GM23338 (cell line): ENCODE data around the gene TBC1D32. TPM values are rescaled to one million over a fixed set of nuclear protein-coding genes. Genes with fewer than 3 reads are reported as not detected.

ENCODE experiments used
- ATAC-seq: fragments of 200-7000 bp; cut with Tn5 transposase; 3 replicates; pipeline ENCODE4 v1.9.1; 2020
- DNase-seq: peaks from one replicate; pipeline ENCODE4 v3.0.0-alpha.2; 2015; ENCODE audit warnings: low spot score
- H2AFZ ChIP-seq: fragments of 200-600 bp; sonication (generic); 2 replicates; pipeline ENCODE4 v1.8.0; 2016; ENCODE audit warnings: antibody characterized with exemption, mild to moderate bottlenecking, moderate library complexity
- H3F3A ChIP-seq: fragments of 200-600 bp; sonication (generic); replicated peaks from 2 replicates; pipeline ENCODE4 v1.8.0; 2017; ENCODE audit warnings: antibody characterized with exemption, mixed run types, low read depth
- H3K27ac ChIP-seq: fragments of 200-600 bp; sonication (generic); 2 replicates; pipeline ENCODE4 v1.6.1; 2016; ENCODE audit warnings: low read depth
- H3K27me3 ChIP-seq: fragments of 200-600 bp; sonication (generic); 2 replicates; pipeline ENCODE4 v1.8.0; 2016; ENCODE audit warnings: mild to moderate bottlenecking, mixed run types, moderate library complexity; ENCODE audit not compliant: insufficient read depth
- H3K36me3 ChIP-seq: fragments of 200-600 bp; sonication (generic); 2 replicates; pipeline ENCODE4 v1.8.0; 2016; ENCODE audit warnings: mild to moderate bottlenecking; ENCODE audit not compliant: insufficient read depth
- H3K4me1 ChIP-seq: fragments of 200-600 bp; sonication (generic); 2 replicates; pipeline ENCODE4 v1.8.0; 2016; ENCODE audit warnings: mild to moderate bottlenecking, moderate library complexity; ENCODE audit not compliant: insufficient read depth
- H3K4me2 ChIP-seq: fragments of 200-600 bp; sonication (generic); 2 replicates; pipeline ENCODE4 v1.7.1; 2017; ENCODE audit warnings: mixed run types
- H3K4me3 ChIP-seq: fragments of 200-600 bp; sonication (generic); 2 replicates; pipeline ENCODE4 v1.6.1; 2016; ENCODE audit warnings: mixed run types
- H3K79me2 ChIP-seq: fragments of 200-600 bp; sonication (generic); replicated peaks from 2 replicates; pipeline ENCODE4 v1.8.0; 2017; ENCODE audit warnings: mild to moderate bottlenecking; ENCODE audit not compliant: insufficient read depth
- H3K9me2 ChIP-seq: fragments of 200-600 bp; sonication (generic); 2 replicates; pipeline ENCODE4 v1.8.0; 2017; ENCODE audit not compliant: insufficient read depth
- H4K20me1 ChIP-seq: fragments of 200-600 bp; sonication (generic); replicated peaks from 2 replicates; pipeline ENCODE4 v1.8.0; 2017; ENCODE audit warnings: mild to moderate bottlenecking; ENCODE audit not compliant: insufficient read depth
- H3K27ac Mint-ChIP-seq: 2 replicates; pipeline ENCODE4 v1.8.0; 2020; ENCODE audit warnings: inconsistent platforms, mild to moderate bottlenecking, moderate library complexity, mixed read lengths
- H3K27me3 Mint-ChIP-seq: 3 replicates; pipeline ENCODE4 v1.8.0; 2022; ENCODE audit warnings: low read depth, mild to moderate bottlenecking, moderate library complexity, mixed read lengths, inconsistent platforms; ENCODE audit not compliant: insufficient read depth, poor library complexity
- H3K36me3 Mint-ChIP-seq: 3 replicates; pipeline ENCODE4 v1.8.0; 2021; ENCODE audit warnings: low read depth, mild to moderate bottlenecking, inconsistent platforms, moderate library complexity, mixed read lengths
- H3K4me1 Mint-ChIP-seq: 3 replicates; pipeline ENCODE4 v1.8.0; 2020; ENCODE audit warnings: mild to moderate bottlenecking, inconsistent platforms, mixed read lengths
- H3K4me3 Mint-ChIP-seq: 3 replicates; pipeline ENCODE4 v1.8.0; 2021; ENCODE audit warnings: moderate library complexity, mild to moderate bottlenecking, inconsistent platforms, mixed read lengths
- H3K9me3 Mint-ChIP-seq: 3 replicates; pipeline ENCODE4 v1.8.0; 2020; ENCODE audit warnings: moderate library complexity, mild to moderate bottlenecking, inconsistent platforms, mixed read lengths
- CREB1 ChIP-seq: fragments of 250-450 bp; sonication (Bioruptor Pico); IDR thresholded peaks from 2 replicates; pipeline ENCODE4 v1.5.0; 2020; ENCODE audit warnings: low read depth, mild to moderate bottlenecking, moderate library complexity
- CTCF ChIP-seq, 2 experiments: fragments of 200-600 bp in 1 of 2; sonication (generic) in 1 of 2; conservative IDR thresholded peaks; 2 replicates each; pipeline versions ENCODE4 v1.5.1 to v1.6.1; 2016 to 2017; ENCODE audit warnings: antibody characterized with exemption in 2 of 2, low read depth in 2 of 2, mild to moderate bottlenecking in 2 of 2, moderate library complexity in 1 of 2
- EZH2phosphoT487 ChIP-seq: fragments of 200-600 bp; sonication (generic); IDR thresholded peaks from one replicate; pipeline ENCODE4 v1.8.1; 2018; ENCODE audit warnings: antibody characterized with exemption; ENCODE audit not compliant: unreplicated experiment
- JUNB ChIP-seq: IDR thresholded peaks from one replicate; pipeline ENCODE4 v1.6.1; 2016; ENCODE audit warnings: antibody characterized with exemption; ENCODE audit not compliant: unreplicated experiment
- polyA plus RNA-seq: library from polyadenylated mRNA; unstranded; fragments of >200 nt; fragmentation: Nextera tagmentation; extraction: Ambion mirVana; gene quantifications from 2 replicates; pipeline ENCODE4 v1.2.1, GENCODE V29; 2016
- total RNA-seq: library from RNA; depleted of rRNA; stranded (reverse); fragments of >200 nt; shearing (Covaris generic); gene quantifications from 2 replicates; pipeline ENCODE4 v1.2.3, GENCODE V29; 2014
- TF ChIP-seq, protein P1 (sequence below): IDR thresholded peaks from one replicate; pipeline ENCODE4 v1.6.1; 2018; ENCODE audit warnings: antibody characterized with exemption; ENCODE audit not compliant: unreplicated experiment

TBC1D32 gene
- total and polyA plus RNA-seq, 2 experiments from 2014 or later: 8.9 to 10.4 TPM

DNA sequence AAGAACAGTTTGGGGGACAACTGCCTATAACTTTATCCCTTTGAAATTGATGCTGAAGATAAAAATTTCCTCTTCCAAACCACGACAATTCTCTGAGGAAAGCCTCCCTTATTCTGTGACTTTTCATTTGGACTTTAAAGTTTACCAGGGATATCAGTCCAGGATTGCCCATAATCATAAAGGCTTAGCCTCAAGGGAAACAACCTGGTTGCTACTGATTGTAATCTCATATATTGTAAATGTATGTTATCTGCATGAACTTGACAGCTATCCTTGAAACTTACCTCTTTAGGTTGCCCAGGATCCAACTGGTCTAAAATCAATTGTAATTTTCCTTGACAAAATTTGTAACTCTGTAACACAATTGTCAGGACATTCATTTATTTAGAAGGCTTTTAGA lies 23.8 kb downstream of the TBC1D32 start:
- H3K27me3 ChIP-seq: no peaks in the 10 kb centered on the region
- H4K20me1 ChIP-seq: no peaks in the 10 kb centered on the region
- no peak for DNase-seq
- no peaks in the 10 kb centered on the region for H3F3A ChIP-seq
- ATAC-seq: no peak
- no peak for TF ChIP-seq JUNB
- no peaks in the 10 kb centered on the region for H3K4me1 Mint-ChIP-seq
- H3K9me3 Mint-ChIP-seq: no peaks in the 10 kb centered on the region; the same call in 2 of the 3 replicates
- H3K4me2 ChIP-seq: no peak overlapping the region
- H3K36me3 ChIP-seq: no peaks in the 10 kb centered on the region
- H3K27ac ChIP-seq: no peak overlapping the region
- H3K27me3 Mint-ChIP-seq: no peaks in the 10 kb centered on the region
- no peaks in the 10 kb centered on the region for H3K9me2 ChIP-seq
- H3K4me3 ChIP-seq: no peak overlapping the region
- H3K27ac Mint-ChIP-seq: no peak overlapping the region
- H3K4me1 ChIP-seq: no peaks in the 10 kb centered on the region
- H3K79me2 ChIP-seq: no peaks in the 10 kb centered on the region
- no peak overlapping the region for H3K4me3 Mint-ChIP-seq
- H2AFZ ChIP-seq: no peak overlapping the region
- peaks cover 6% of the 10 kb centered on the region; the same call in 2 of the 3 replicates for H3K36me3 Mint-ChIP-seq

- no peak for TF ChIP-seq CREB1 (CRISPR knock-in tag)
- TF ChIP-seq EZH2phosphoT487: no peak
- TF ChIP-seq CTCF (conservative IDR thresholded peaks at IDR 0.05; ENCODE audit: low read depth in 2 of 2): no peak
- no peak for TF ChIP-seq JUNB
- TF ChIP-seq, protein P1, sequence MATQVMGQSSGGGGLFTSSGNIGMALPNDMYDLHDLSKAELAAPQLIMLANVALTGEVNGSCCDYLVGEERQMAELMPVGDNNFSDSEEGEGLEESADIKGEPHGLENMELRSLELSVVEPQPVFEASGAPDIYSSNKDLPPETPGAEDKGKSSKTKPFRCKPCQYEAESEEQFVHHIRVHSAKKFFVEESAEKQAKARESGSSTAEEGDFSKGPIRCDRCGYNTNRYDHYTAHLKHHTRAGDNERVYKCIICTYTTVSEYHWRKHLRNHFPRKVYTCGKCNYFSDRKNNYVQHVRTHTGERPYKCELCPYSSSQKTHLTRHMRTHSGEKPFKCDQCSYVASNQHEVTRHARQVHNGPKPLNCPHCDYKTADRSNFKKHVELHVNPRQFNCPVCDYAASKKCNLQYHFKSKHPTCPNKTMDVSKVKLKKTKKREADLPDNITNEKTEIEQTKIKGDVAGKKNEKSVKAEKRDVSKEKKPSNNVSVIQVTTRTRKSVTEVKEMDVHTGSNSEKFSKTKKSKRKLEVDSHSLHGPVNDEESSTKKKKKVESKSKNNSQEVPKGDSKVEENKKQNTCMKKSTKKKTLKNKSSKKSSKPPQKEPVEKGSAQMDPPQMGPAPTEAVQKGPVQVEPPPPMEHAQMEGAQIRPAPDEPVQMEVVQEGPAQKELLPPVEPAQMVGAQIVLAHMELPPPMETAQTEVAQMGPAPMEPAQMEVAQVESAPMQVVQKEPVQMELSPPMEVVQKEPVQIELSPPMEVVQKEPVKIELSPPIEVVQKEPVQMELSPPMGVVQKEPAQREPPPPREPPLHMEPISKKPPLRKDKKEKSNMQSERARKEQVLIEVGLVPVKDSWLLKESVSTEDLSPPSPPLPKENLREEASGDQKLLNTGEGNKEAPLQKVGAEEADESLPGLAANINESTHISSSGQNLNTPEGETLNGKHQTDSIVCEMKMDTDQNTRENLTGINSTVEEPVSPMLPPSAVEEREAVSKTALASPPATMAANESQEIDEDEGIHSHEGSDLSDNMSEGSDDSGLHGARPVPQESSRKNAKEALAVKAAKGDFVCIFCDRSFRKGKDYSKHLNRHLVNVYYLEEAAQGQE: no peak
- Mint-ChIP-seq H3K27me3 (no peaks in the 10 kb centered on the region), H3K36me3 (peaks cover 6% of the 10 kb centered on the region; the same call in 2 of the 3 replicates), H3K9me3 (no peaks in the 10 kb centered on the region; the same call in 2 of the 3 replicates), H3K4me1 (no peaks in the 10 kb centered on the region), H3K27ac (no peak overlapping the region), H3K4me3 (no peak overlapping the region)
- Histone ChIP-seq H4K20me1 (no peaks in the 10 kb centered on the region), H3K4me1 (no peaks in the 10 kb centered on the region), H3K9me2 (no peaks in the 10 kb centered on the region), H3K4me2 (no peak overlapping the region), H3K27me3 (no peaks in the 10 kb centered on the region), H2AFZ (no peak overlapping the region), H3F3A (no peaks in the 10 kb centered on the region), H3K79me2 (no peaks in the 10 kb centered on the region), H3K36me3 (no peaks in the 10 kb centered on the region), H3K4me3 (no peak overlapping the region), H3K27ac (no peak overlapping the region)
- DNase-seq (no peak), ATAC-seq (no peak)
These were observed 24.4 kb downstream of the TBC1D32 start for GRCh38 chr6:121309768-121310469.
